Thoracic aorta (tissue), 2 donors: ENCODE measurements around the gene MMP20. TPM values are rescaled to one million over a fixed set of nuclear protein-coding genes. Genes with fewer than 3 reads are reported as not detected.

Experiments
- ATAC-seq: fragments of 150-250 bp; one replicate; pipeline ENCODE4 v1.8.0; 2017; ENCODE audit warnings: low read depth; ENCODE audit not compliant: insufficient number of reproducible peaks, low FRiP score
- DNase-seq: peaks from one replicate; pipeline ENCODE4 v3.0.0-alpha.2; 2020; ENCODE audit warnings: low spot score
- H3K27ac ChIP-seq, 2 donors: fragments of 200-600 bp; sonication (generic); 1 replicate in 1 of 2; 2 replicates in 1 of 2; pipeline ENCODE4 v1.5.1; 2016; ENCODE audit warnings: mild to moderate bottlenecking in 2 of 2, moderate library complexity in 2 of 2
- H3K27me3 ChIP-seq: fragments of 200-600 bp; sonication (generic); replicated peaks from 2 replicates; pipeline ENCODE4 v1.6.0; 2016; ENCODE audit warnings: mild to moderate bottlenecking; ENCODE audit not compliant: insufficient read depth
- H3K36me3 ChIP-seq: fragments of 200-600 bp; sonication (generic); one replicate; pipeline ENCODE4 v1.5.1; 2016
- H3K4me1 ChIP-seq, 2 donors: fragments of 200-600 bp; sonication (generic); 1 replicate in 1 of 2; 2 replicates in 1 of 2; pipeline versions ENCODE4 v1.5.1 to v1.6.0; 2016; ENCODE audit warnings: low read depth in 2 of 2, mild to moderate bottlenecking in 1 of 2; ENCODE audit not compliant: control insufficient read depth in 1 of 2
- H3K4me3 ChIP-seq: fragments of 200-600 bp; sonication (generic); 2 replicates; pipeline ENCODE4 v1.5.1; 2016; ENCODE audit warnings: mild to moderate bottlenecking
- H3K9me3 ChIP-seq: fragments of 200-600 bp; sonication (generic); 2 replicates; pipeline ENCODE4 v1.5.1; 2016
- total RNA-seq, 2 donors: library from RNA; depleted of rRNA; stranded (reverse); fragments of >200 nt; gene quantifications; one replicate each; pipeline versions ENCODE4 v1.1.0 to v1.2.3, GENCODE V29; 2016
- TF ChIP-seq, protein P1 (sequence below): fragments of 200-600 bp; sonication (generic); IDR thresholded peaks from one replicate; pipeline ENCODE4 v1.5.1; 2019; ENCODE audit warnings: antibody characterized with exemption

Gene MMP20
- total RNA-seq, 2 donors from 2014 or later: not detected

DNA sequence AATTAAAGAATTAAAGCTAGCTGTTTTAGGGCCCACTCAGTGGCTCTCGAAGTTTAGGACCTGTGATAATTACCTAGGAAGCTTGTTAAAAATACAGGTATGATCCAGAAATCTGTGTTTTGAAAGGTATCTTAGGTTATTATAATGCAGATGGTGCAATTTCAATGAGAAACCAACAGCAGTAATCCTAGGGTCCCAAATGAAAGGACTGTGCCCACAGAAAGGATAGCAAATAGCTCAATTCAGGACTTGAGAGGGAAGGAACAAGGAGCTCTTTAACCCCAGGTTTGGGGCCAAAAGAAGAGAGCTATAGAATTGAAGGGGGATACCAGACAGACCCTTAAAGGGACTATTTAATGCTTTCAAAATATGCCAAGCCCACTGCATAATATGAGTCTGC, 11.7 kb downstream of the MMP20 start:
- Histone ChIP-seq H3K27me3 (no peaks in the 10 kb centered on the region), H3K9me3 (no peaks in the 10 kb centered on the region), H3K27ac (no peak overlapping the region), H3K4me1 (peaks cover 0 to 5% of the 10 kb centered on the region in 2 donors), H3K4me3 (no peak overlapping the region), H3K36me3 (no peaks in the 10 kb centered on the region)
- no peak for ATAC-seq
- DNase-seq: no peak
- TF ChIP-seq, protein P1, sequence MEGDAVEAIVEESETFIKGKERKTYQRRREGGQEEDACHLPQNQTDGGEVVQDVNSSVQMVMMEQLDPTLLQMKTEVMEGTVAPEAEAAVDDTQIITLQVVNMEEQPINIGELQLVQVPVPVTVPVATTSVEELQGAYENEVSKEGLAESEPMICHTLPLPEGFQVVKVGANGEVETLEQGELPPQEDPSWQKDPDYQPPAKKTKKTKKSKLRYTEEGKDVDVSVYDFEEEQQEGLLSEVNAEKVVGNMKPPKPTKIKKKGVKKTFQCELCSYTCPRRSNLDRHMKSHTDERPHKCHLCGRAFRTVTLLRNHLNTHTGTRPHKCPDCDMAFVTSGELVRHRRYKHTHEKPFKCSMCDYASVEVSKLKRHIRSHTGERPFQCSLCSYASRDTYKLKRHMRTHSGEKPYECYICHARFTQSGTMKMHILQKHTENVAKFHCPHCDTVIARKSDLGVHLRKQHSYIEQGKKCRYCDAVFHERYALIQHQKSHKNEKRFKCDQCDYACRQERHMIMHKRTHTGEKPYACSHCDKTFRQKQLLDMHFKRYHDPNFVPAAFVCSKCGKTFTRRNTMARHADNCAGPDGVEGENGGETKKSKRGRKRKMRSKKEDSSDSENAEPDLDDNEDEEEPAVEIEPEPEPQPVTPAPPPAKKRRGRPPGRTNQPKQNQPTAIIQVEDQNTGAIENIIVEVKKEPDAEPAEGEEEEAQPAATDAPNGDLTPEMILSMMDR: no peak

DNA sequence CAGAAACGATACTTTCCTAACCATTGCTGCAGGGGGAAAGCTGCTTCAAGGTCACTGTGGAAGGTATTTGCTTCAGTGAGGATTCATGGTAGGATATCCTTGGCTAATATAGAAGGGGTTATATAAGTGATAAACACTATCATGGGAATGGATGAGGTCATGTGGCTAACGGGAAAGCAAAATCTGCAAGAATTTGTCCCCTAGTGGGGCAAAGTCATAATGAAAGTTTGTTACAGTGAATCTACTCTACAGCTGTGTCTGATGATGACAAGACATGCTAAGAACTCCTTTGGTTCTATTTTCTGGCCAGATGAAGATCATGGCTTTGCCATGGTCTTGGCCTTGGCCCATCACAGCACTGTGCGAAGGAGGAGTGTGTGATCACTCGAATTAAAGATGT, 13.8 kb downstream of the MMP20 start:
- no peak for ATAC-seq
- TF ChIP-seq, protein P1: no peak
- DNase-seq: no peak
- no peak overlapping the region for H3K4me3 ChIP-seq
- H3K27ac ChIP-seq: no peak overlapping the region
- peaks cover 0 to 5% of the 10 kb centered on the region in 2 donors for H3K4me1 ChIP-seq
- no peaks in the 10 kb centered on the region for H3K36me3 ChIP-seq
- H3K27me3 ChIP-seq: no peaks in the 10 kb centered on the region
- no peaks in the 10 kb centered on the region for H3K9me3 ChIP-seq

DNA sequence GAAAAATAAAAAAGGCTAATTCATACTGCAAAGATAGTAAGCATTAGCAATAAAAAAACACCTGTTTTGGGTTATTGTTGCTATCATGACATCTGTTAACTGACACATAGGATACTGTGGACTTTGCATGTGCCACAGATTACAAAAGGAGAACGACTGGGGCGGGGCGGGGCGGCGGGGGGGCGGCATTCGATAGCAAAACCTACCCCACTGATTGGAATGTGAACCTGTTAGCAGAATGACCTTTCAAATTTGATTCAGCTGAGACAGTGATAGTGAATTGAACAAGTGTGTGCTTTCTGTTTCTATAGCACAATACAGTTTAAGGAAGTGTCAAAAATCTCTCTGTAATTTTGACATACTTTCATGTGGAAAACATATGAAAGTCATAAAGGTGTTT, 14.9 kb downstream of the MMP20 start:
- Histone ChIP-seq H3K9me3 (no peaks in the 10 kb centered on the region), H3K27ac (no peak overlapping the region), H3K4me3 (no peak overlapping the region), H3K36me3 (no peaks in the 10 kb centered on the region), H3K4me1 (peaks cover 0 to 5% of the 10 kb centered on the region in 2 donors), H3K27me3 (no peaks in the 10 kb centered on the region)
- ATAC-seq: no peak
- TF ChIP-seq, protein P1: no peak
- no peak for DNase-seq

DNA sequence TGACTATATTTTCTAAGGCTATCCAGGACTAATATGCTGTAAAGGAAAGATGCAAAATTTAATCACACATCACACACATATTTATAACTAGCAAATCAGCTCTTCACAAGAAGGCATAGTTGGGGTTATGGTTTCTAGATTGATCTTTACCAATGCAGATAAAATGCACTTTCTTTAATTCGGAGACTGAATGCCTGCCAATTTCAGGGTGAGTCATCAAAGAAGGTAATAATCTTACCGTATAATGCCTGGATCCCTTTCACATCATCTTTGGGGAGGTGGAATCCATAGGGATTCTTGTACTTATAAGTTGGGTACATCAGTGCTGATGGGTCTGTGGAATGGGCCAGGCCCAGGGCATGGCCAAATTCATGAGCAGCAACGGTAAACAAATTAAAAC, 16.4 kb downstream of the MMP20 start:
- H3K9me3 ChIP-seq: no peaks in the 10 kb centered on the region
- no peak overlapping the region for H3K4me3 ChIP-seq
- DNase-seq (no peak), ATAC-seq (no peak)
- H3K36me3 ChIP-seq: no peaks in the 10 kb centered on the region
- H3K4me1 ChIP-seq: peaks cover 0 to 5% of the 10 kb centered on the region in 2 donors
- H3K27me3 ChIP-seq: no peaks in the 10 kb centered on the region
- no peak overlapping the region for H3K27ac ChIP-seq
- TF ChIP-seq, protein P1: no peak

DNA sequence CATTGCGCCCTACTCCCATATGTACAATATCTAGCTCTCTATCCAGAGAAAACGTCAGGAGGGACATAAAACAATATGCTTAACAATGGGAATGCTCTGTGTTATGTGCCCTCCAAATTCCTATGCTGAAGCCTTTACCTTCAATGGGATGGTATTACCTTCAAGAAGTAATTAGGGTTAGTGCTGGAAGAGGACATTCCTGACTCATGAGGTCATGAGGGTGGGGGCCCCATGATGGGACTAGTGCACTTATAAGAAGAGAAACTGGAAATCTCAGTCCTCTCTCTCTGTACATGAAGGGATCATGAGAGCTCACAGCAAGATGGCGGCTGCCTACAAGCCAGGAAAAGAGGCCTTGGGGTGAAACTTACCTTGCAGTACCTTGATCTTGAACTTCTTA, 20.3 kb downstream of the MMP20 start:
- no peak overlapping the region for H3K4me3 ChIP-seq
- ATAC-seq (no peak), DNase-seq (no peak)
- no peaks in the 10 kb centered on the region for H3K36me3 ChIP-seq
- no peak overlapping the region for H3K27ac ChIP-seq
- peaks cover 4% of the 10 kb centered on the region in 2 donors for H3K4me1 ChIP-seq
- H3K9me3 ChIP-seq: no peaks in the 10 kb centered on the region
- no peaks in the 10 kb centered on the region for H3K27me3 ChIP-seq
- TF ChIP-seq, protein P1: no peak
